ENCODE measurements around the gene EIF1. TPM values are rescaled to one million over a fixed set of nuclear protein-coding genes. Genes with fewer than 3 reads are reported as not detected.
"Not testable (repeated sequence)": the region's sequence is repeated elsewhere in the genome, so short reads cannot be mapped to it uniquely, and the experiment has no call there.

The EIF1 gene
- total RNA-seq, result 100 to 1,000 TPM; 869 to 977 TPM

DNA sequence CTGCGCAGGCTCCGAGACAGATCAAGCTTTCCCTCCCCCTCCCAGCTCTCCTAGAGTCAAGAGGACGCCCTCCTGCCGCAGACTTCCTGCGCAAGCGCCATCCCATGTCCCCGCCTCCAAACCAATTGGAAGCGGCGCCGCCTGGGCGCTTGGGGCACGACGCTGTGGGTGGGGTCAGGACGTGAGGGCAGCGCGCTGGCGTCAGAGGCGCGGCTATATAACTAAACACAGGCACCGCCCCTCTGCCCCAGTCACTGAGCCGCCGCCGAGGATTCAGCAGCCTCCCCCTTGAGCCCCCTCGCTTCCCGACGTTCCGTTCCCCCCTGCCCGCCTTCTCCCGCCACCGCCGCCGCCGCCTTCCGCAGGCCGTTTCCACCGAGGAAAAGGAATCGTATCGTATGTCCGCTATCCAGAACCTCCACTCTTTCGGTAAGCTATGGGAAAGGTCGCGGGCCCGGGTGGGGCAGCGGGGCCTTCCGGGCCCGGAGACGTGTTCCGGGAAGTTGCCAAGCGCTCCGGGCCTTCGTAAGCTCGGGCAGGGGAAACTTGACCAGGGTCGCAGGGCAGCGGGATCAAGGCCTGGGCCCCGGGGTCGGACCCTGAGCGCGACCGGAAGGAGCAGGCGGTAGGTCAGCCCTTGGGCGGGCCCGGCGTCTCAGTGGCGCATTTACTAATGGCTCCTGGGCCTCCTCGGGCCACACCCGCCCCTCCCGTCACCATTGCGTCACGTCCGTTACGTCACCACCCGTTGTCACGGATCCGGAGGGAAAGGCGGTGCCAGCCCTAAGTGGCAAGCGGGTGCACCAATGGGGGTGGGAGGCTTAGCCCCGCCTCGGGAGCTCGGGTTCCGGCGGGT lies at the start of gene EIF1:
Gene EIF1, plus strand, starts transcription at position 245 of the 856 bp plus-strand sequence. Its CDS starts 154 bp downstream, at position 399.
- intact Hi-C loops (cut with DNase I, micrococcal nuclease), result loop anchor here (1.0 to 5.0 kb wide), 12 partner anchors 10 to 1588 kb away; partner anchors contain the start of genes CDC6 (in 1 of the 2), DNAJC7 (in 1 of the 2), NR1D1 (in 1 of the 2) and ODAD4 (in 1 of the 2)
- Mint-ChIP-seq H3K4me3 (peak within 1 kb of the TSS; percentile 97), H3K27ac (peak within 1 kb of the TSS; percentile 95), H3K9me3 (ENCODE audit: low read depth) (no peaks in the 10 kb centered on the region), H3K27me3 (no peaks in the 10 kb centered on the region), H3K4me1 (peaks cover 20% of the 10 kb centered on the region), H3K36me3 (ENCODE audit: low read depth) (peaks cover 42% of the 10 kb centered on the region)
- peak; percentile 100 for DNase-seq
- POLR2A ChIA-PET, result interaction anchor here (0.6 to 7.3 kb wide), 27 partner anchors 10 to 1679 kb away, joined by 3 to 147 read pairs (median 4); partner anchors contain the start of genes ACLY, JUP, KLHL11 and TOP2A
- CTCF ChIA-PET, result interaction anchor here (0.6 to 6.4 kb wide), 16 partner anchors 9 to 1483 kb away, joined by 3 to 64 read pairs (median 4); partner anchors contain the start of gene KRTAP16-1
- ATAC-seq, result peak; percentile 81

DNA sequence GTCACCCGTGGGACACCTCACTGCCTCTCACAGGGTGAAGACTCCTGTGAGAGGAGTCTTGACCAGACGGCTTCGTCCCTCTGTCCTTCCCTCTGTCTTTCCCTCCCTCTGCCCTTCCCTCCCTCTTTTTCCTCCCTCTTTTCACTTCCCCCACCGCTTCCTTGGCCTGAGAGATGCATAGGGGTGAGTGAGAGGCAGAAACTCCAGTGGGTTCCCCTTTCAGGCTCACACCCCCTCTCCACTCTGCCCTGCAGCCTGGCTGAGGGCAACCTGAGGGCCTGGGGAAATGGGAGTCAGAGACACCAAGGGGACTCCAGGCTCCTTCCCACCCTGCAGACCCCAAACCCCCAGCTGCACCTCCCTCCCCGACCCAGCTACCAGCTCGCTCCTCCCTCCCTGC lies 49.7 kb upstream of the EIF1 start:
- Mint-ChIP-seq H3K9me3 (ENCODE audit: low read depth) (no peaks in the 10 kb centered on the region), H3K27ac (no peak overlapping the region), H3K4me1 (no peaks in the 10 kb centered on the region), H3K27me3 (no peaks in the 10 kb centered on the region), H3K36me3 (ENCODE audit: low read depth) (no peaks in the 10 kb centered on the region), H3K4me3 (no peak overlapping the region)
- POLR2A ChIA-PET, result no interaction called here
- ATAC-seq (no peak), DNase-seq (no peak)
- intact Hi-C loops (cut with DNase I, micrococcal nuclease), result no loop called here
- CTCF ChIA-PET, result interaction anchor here (1.5 kb wide), 2 partner anchors 10 to 27 kb away, joined by 6 read pairs; no protein-coding TSS in a partner anchor

DNA sequence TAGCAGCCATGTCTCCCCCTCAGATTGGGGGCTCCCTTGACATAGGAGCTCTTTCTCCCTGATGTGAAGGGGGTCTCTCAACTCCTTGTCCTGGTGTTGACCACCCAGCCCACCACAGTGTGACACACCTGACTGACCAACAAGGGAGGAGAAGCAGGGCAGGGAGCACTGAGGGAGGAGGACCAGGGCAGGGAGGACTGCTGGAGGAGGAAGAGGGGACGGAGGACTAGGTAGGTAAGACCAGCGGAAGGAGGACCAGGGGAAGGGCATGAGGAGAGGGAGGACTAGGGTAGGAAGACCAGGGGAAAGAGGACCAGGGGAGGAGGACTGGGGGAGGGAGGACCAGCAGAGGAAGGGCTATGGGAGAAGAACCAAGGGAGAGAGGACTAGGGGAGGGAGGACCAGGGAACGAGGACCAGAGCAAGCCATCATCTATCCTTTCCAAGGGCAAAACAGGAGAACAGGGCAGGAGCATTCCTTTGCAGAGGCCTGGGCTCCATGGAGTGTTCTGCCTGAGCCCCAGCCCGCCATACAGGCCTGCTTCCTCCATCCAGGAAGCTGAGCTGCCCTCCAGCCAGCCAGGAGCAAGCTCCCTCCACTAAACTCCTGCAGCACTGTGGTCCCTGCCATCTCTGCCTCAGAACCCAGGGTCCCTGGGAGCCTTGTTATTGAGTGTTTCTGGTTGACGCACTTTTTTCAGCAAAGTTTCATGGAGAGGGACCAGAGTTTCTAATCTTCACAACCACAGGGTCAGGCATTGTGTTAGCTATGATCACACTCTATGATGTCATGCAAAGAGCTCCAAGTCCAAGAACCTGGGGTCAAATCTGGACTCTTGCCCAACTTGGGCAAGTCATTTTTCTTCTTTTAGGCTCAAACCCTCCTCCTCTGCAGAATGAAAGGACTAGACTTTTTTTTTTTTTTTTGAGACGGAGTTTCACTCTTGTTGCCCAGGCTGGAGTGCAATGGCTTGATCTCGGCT lies 48.9 kb upstream of the EIF1 start:
- ATAC-seq (no peak), DNase-seq (no peak)
- H3K4me3 Mint-ChIP-seq, result no peak overlapping the region
- H3K9me3 Mint-ChIP-seq (ENCODE audit: low read depth), result no peaks in the 10 kb centered on the region
- CTCF ChIA-PET, result interaction anchor here (0.7 to 1.5 kb wide), 3 partner anchors 9 to 81 kb away, joined by 3 to 6 read pairs (median 6); no protein-coding TSS in a partner anchor
- H3K36me3 Mint-ChIP-seq (ENCODE audit: low read depth), result no peaks in the 10 kb centered on the region
- no peaks in the 10 kb centered on the region for H3K4me1 Mint-ChIP-seq
- intact Hi-C loops (cut with DNase I, micrococcal nuclease), result no loop called here
- no peaks in the 10 kb centered on the region for H3K27me3 Mint-ChIP-seq
- POLR2A ChIA-PET, result interaction anchor here (0.6 to 0.7 kb wide), 2 partner anchors 32 to 52 kb away, joined by 3 to 12 read pairs; no protein-coding TSS in a partner anchor
- no peak overlapping the region for H3K27ac Mint-ChIP-seq

DNA sequence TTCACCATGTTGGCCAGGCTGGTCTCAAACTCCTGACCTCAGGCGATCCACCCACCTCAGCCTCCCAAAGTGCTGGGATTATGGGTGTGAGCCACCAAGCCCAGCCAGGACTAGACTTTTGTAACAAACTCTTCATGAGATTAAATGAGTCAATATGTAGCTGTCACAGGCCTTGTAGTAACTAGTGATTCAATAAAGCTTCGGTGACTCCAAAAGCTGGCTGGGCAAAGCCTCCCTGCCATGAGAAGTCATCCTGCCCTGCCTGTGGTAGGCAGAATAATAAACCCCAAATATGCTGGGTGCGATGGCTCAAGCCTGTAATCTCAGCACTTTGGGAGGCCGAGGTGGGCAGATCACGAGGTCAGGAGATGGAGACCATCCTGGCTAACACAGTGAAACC lies 48.1 kb upstream of the EIF1 start:
- ATAC-seq; H3K27ac Mint-ChIP-seq; H3K4me3 Mint-ChIP-seq; DNase-seq; H3K36me3 Mint-ChIP-seq (ENCODE audit: low read depth); H3K9me3 Mint-ChIP-seq (ENCODE audit: low read depth); H3K4me1 Mint-ChIP-seq; intact Hi-C loops (cut with DNase I, micrococcal nuclease); H3K27me3 Mint-ChIP-seq: not testable (repeated sequence)
- CTCF ChIA-PET, result interaction anchor here (0.7 to 1.0 kb wide), 2 partner anchors 9 to 80 kb away, joined by 3 read pairs; no protein-coding TSS in a partner anchor
- POLR2A ChIA-PET, result interaction anchor here (0.6 kb wide), 1 partner anchor 31 kb away, joined by 12 read pairs; no protein-coding TSS in a partner anchor

DNA sequence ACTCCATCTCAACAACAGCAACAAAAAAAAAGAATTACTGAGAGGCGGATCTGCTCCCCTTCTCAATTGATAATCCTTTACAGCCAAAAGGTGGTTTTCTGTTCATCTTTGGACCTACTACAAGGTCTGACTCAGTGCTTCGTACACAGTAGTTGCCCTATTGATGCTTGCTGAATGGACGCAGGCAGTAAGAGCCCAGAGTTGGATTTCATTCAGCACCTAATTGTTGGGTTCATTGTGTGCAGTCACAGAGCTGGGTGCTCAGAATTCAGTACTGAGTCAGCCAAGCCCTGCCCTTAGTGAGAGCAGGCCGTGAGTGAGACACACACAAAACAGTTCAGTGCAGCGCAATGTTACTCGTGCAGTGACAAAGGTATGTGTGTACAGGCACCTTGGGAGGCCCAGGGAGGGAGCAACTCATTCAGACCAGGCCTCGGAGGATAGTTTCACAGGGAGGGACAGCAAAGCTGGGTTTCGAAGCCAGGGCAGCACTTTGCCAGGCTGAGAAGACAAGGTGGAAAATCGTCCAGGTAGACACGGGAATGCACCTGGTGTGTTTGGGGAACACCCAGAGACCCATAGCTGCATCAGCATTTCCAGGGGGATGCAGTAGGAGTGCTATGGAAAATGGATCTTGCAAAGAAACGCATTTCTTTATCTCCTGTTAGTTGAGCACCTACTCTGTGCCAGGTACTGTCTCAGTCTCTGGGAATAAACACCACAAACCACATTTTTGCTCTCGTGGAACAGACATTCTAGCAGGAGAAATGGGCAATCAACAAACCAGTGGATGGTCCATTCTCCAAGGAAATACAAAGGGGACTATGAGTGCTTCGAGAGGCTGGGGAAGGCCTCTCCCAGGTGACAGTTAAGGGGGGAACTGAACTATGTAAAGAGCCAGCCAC lies 46.2 kb upstream of the EIF1 start:
- DNase-seq, result no peak
- no peaks in the 10 kb centered on the region for H3K4me1 Mint-ChIP-seq
- H3K27ac Mint-ChIP-seq, result no peak overlapping the region
- POLR2A ChIA-PET, result no interaction called here
- no peaks in the 10 kb centered on the region for H3K36me3 Mint-ChIP-seq (ENCODE audit: low read depth)
- CTCF ChIA-PET, result interaction anchor here (1.4 kb wide), 2 partner anchors 93 to 94 kb away, joined by 3 to 8 read pairs; no protein-coding TSS in a partner anchor
- intact Hi-C loops (cut with DNase I, micrococcal nuclease), result no loop called here
- H3K27me3 Mint-ChIP-seq, result no peaks in the 10 kb centered on the region
- ATAC-seq, result no peak
- no peaks in the 10 kb centered on the region for H3K9me3 Mint-ChIP-seq (ENCODE audit: low read depth)
- H3K4me3 Mint-ChIP-seq, result no peak overlapping the region

DNA sequence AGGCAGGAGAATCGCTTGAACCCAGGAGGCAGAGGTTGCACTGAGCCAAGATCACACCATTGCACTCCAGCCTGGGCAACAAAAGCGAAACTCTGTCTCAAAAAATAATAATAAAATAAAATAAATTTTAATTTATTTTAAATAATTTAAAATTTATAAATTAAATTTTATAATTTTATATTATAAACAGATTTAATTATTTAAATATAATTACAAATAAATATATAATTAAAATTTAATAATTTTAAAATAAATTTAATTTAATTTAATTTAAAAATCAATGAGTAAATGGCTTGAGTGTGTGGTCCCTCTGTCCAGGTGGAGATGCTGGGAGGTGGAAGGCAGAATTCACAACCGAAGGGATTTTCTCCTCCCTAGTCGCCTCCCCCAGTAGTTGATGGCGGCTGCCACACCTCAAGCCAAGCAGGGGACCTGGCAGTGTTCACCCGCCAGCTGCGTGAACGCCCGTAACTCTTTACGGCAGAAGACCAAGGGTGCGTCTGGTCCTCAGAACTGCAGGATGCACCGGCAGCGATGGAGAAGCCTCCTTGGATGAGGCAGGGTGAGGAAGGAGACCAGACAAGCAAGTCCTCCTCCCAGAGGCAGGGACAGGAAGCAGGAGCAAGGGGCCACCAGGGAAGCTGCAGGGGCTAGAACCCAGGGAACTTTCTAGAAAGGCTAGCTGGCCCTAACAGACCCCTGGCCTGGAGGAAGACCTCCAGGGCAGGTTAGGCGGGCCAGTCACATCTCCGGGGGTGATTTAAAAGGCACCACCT lies 41.5 kb upstream of the EIF1 start:
- Mint-ChIP-seq H3K4me3 (no peak overlapping the region), H3K4me1 (peaks cover 9% of the 10 kb centered on the region), H3K9me3 (ENCODE audit: low read depth) (no peaks in the 10 kb centered on the region), H3K27ac (no peak overlapping the region), H3K27me3 (no peaks in the 10 kb centered on the region), H3K36me3 (ENCODE audit: low read depth) (no peaks in the 10 kb centered on the region)
- intact Hi-C loops (cut with DNase I, micrococcal nuclease), result loop anchor here (5.0 kb wide), 2 partner anchors 790 to 845 kb away; no protein-coding TSS in a partner anchor
- no peak for DNase-seq
- ATAC-seq, result no peak
- ChIA-PET POLR2A (no interaction called here), CTCF (interaction anchor here (0.8 to 10.3 kb wide), 6 partner anchors 10 to 103 kb away, joined by 3 to 252 read pairs (median 5); no protein-coding TSS in a partner anchor)

DNA sequence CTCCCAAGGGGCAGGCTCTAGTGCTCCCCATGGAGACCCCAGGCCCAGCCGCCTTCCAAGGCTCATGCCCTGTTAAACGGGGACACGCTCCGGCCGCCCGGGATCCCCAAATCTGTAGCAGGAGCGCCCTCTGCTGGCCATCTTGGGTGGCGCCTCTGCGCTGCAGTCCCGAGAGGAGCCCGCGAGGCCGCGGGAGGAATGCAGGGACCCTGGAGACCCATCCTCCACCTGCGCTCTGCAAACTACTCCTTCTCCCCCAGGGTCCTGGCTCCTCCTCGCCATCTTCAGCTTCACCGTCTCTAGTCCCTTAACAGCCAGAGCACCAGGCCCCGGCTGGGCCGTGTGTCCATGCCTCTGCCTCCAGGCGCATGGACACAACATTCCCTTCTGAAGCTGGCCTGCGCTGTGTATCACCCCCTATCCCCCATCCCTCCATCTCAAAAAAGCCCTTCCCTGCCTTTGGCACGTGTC lies 40.7 kb upstream of the EIF1 start:
- Mint-ChIP-seq H3K4me1 (peaks cover 9% of the 10 kb centered on the region), H3K27ac (no peak overlapping the region), H3K36me3 (ENCODE audit: low read depth) (no peaks in the 10 kb centered on the region), H3K9me3 (ENCODE audit: low read depth) (no peaks in the 10 kb centered on the region), H3K27me3 (no peaks in the 10 kb centered on the region), H3K4me3 (peak overlapping the region; percentile 50)
- intact Hi-C loops (cut with DNase I, micrococcal nuclease), result loop anchor here (1.0 to 5.0 kb wide), 10 partner anchors 14 to 846 kb away; no protein-coding TSS in a partner anchor
- POLR2A ChIA-PET, result no interaction called here
- CTCF ChIA-PET, result interaction anchor here (0.6 to 10.3 kb wide), 32 partner anchors 8 to 829 kb away, joined by 3 to 252 read pairs (median 4); partner anchors contain the start of gene KRT17
- DNase-seq (peak; percentile 95), ATAC-seq (peak; percentile 81)

DNA sequence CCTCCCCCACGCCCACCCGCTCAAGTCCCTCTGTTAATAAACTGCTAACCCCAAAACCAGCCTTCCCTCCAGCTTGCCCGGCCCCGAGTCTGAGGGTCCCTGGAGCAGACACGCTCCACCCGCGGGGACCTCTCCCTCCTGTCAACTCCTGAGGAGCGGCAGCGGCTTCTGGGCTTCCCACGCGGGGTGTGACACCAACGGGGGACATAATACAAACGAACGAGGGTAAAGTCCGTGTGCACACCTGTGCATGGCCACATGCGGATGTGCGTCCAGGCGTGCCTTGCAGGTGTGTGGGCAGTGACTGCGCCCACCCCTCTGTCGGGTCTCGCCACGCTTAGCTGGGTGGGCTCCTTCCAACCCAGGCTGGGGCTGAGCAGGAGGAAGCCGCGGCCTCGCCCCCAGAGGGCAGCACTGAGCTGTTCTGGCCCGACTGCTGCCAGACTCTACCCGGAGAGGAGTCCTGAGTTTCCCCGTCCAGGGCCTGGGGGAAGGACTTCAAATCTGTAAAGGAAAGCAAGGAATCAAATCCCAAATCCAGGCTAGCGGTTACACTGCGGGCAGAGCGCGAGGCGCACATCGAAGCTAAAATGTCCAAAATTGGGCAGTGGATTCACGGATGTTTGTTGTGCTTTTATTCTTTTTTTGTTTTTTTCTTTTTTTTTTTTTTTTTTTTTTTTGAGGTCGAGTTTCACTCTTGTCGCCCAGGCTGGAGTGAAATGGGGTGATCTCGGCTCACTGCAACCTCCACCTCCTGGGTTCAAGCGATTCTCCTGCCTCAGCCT lies 40.1 kb upstream of the EIF1 start:
- Mint-ChIP-seq H3K27ac (peak overlapping the region; percentile 66), H3K36me3 (ENCODE audit: low read depth) (no peaks in the 10 kb centered on the region), H3K9me3 (ENCODE audit: low read depth) (no peaks in the 10 kb centered on the region), H3K27me3 (no peaks in the 10 kb centered on the region), H3K4me3 (peak overlapping the region; percentile 50), H3K4me1 (peaks cover 9% of the 10 kb centered on the region)
- DNase-seq, result peak; percentile 92
- intact Hi-C loops (cut with DNase I, micrococcal nuclease), result loop anchor here (1.0 to 5.0 kb wide), 10 partner anchors 14 to 846 kb away; no protein-coding TSS in a partner anchor
- peak; percentile 91 for ATAC-seq
- CTCF ChIA-PET, result interaction anchor here (0.5 to 10.3 kb wide), 46 partner anchors 8 to 1491 kb away, joined by 3 to 252 read pairs (median 4); partner anchors contain the start of genes EIF1 and KRT17
- POLR2A ChIA-PET, result interaction anchor here (0.6 kb wide), 1 partner anchor 56 kb away, joined by 3 read pairs; no protein-coding TSS in a partner anchor

Data from activated CD4-positive, alpha-beta T cell treated with anti-CD3 and anti-CD28 coated beads for 36 hours (primary cell).